Prostate gland (tissue), 2 donors: ENCODE measurements around the gene HMGA1.

Experiments used
- POLR2A ChIP-seq: fragments of 450-650 bp; IDR thresholded peaks from one replicate; pipeline ENCODE4 v1.6.1; 2016; ENCODE audit warnings: antibody characterized with exemption, mild to moderate bottlenecking
- POLR2AphosphoS5 ChIP-seq: sonication (generic); formaldehyde crosslinking; IDR thresholded peaks from one replicate; pipeline ENCODE4 v1.6.1; 2017; ENCODE audit warnings: antibody characterized with exemption
- TF ChIP-seq, protein P1 (sequence below), 4 experiments: fragments of 200-600 bp in 2 of 4; fragments of 450-650 bp in 2 of 4; sonication (generic) in 2 of 4; IDR thresholded peaks; 1 replicate in 3 of 4; 2 replicates in 1 of 4; pipeline ENCODE4 v1.5.1; 2016 to 2019; ENCODE audit warnings: antibody characterized with exemption in 4 of 4, mild to moderate bottlenecking in 2 of 4, moderate library complexity in 2 of 4

DNA sequence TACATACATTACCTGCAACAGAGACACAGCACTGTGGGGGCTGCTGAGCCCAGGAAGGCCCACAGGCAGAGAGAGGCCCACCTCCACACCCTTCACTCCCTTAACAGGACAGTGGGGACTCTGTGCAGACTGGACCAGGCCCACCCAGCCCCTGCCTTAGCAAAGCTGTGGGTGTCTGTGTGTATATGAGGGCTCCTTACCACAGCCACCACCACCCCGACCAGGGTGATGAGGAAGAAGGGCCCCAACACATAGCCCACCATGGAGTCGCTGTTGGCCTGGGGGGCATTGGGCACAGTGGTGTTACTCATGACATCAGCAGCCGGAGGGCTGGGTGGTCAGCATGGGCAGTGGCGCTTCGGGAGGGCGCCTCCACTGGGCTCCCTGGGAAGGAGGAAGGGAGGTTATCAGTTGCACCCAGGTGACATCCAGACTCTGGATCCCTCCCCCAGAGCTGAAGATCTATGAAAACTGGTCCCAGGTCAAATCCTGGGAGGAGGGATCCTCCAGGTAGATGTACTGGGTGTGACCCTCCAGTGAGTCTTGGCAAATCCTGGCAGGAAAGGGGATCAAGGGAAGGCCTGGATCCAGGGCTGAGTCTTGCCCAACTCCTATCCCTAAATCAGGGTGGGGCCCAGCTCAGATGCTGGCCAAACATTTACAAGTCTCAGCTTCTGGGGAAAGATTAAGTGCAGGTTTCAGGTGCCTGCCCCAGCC is 11.0 kb downstream of the HMGA1 start:
- TF ChIP-seq, protein P1, sequence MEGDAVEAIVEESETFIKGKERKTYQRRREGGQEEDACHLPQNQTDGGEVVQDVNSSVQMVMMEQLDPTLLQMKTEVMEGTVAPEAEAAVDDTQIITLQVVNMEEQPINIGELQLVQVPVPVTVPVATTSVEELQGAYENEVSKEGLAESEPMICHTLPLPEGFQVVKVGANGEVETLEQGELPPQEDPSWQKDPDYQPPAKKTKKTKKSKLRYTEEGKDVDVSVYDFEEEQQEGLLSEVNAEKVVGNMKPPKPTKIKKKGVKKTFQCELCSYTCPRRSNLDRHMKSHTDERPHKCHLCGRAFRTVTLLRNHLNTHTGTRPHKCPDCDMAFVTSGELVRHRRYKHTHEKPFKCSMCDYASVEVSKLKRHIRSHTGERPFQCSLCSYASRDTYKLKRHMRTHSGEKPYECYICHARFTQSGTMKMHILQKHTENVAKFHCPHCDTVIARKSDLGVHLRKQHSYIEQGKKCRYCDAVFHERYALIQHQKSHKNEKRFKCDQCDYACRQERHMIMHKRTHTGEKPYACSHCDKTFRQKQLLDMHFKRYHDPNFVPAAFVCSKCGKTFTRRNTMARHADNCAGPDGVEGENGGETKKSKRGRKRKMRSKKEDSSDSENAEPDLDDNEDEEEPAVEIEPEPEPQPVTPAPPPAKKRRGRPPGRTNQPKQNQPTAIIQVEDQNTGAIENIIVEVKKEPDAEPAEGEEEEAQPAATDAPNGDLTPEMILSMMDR (IDR thresholded peaks at IDR 0.05), result no peak
- no peak for TF ChIP-seq POLR2AphosphoS5
- TF ChIP-seq POLR2A, result no peak
